Measurements from ENCODE around the gene ABCG4.
"Not testable (repeated sequence)": the region's sequence is repeated elsewhere in the genome, so short reads cannot be mapped to it uniquely, and the experiment has no call there.

The ABCG4 gene

DNA sequence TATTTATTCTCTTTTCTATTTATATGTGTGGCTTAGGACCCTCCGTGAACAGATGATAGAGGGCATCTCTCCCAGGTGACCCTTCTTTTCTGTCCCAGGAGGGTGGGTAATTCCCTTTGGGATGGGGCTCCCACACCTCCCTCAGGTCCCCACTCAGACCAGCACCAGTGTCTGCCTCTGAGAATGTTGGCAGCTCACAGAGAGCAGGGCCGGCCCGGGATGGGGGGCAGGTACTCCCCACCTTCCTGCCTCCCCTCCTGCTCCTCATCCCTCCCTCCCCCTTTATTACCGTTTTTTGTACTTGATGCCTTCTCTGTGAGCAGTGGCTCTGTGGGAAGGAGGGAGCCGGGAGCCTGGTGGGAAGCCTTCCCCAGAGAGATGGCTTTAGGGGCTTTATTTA is 32.3 kb upstream of the ABCG4 start:
- no peak for DNase-seq

DNA sequence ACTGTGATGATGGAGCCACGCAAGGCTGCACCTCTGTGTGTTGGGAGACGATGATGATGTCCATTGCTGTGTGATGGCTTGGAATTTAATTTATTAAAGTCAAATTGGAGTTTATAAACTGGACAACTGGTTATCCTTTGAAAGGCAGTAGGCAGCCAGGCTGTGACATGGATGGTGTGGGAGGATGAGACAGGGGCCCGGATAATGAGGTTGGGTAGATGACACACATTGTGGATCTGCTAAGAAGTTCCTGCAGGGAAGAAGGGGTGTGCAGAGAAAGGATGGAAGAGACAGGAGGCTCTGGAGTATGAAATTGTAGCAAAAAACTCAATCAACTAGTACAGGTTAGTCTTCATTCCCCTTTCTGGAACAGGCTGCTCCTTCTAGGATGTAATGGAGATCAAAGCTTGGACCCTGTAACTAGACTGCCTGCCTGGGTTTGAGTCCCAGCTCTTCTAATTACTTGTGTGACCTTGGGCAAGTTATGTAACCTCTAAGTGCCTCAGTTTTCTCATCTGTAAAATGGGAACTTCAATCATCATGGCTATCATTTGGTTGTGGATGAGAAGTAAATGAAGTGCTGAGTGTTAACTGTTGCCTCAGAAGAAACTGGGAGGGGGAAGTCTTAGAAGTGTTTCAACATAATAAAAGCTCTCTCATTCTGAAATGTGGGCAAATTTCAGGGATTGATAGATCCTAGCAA is 31.7 kb upstream of the ABCG4 start:
- DNase-seq = no peak

DNA sequence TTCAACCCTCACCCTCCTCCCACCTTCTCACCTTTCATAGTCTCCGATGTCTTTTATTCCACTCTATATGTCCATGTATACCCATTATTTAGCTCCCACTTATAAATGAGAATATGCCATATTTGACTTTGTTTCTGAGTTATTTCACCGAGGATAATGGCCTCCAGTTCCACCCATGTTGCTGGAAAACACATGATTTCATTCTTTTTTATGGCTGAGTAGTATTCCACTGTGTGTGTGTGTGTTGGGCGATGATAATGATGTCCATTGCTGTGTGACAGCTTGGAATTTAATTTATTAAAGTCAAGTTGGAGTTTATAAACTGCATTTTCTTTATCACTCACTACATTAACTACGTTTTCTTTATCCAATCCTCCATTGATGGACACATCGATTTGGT is 30.6 kb upstream of the ABCG4 start:
- DNase-seq = no peak

DNA sequence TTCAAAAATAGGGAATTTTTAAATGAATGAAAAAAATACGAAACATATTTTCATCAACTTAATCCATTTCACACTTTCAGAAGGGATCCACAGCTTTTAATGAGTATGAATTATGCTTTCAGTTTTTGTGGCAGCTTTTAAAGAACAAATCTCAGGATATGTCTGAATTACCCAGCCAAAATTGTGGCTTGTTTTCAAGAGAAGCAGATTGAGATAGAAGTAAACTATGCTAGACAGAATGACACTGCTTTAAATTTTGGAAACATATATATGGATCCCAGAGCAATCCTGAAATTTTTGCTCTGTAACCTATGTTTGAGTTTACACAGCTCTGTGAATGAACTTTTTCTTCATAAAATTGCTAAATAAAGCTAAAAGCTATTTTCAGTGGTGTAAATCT is 29.9 kb upstream of the ABCG4 start:
- no peak for DNase-seq

DNA sequence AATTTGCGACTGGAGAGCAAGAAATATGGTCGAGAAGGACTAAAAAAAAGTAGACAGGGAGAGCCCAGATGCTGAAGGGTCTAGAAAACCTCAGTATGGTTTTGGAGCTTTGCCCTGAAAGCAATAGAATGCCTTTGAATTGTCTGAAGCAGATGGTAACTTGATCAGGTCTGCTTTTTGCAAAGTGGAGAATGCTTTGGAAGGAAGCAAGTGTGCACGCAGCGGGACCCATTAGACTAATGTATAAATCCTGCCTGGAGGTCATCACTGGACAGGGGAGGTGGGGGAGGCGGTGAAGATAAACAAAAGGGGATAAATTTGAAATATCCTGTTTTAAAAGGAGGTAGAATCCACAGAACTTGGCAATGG is 28.2 kb upstream of the ABCG4 start:
- no peak for DNase-seq

DNA sequence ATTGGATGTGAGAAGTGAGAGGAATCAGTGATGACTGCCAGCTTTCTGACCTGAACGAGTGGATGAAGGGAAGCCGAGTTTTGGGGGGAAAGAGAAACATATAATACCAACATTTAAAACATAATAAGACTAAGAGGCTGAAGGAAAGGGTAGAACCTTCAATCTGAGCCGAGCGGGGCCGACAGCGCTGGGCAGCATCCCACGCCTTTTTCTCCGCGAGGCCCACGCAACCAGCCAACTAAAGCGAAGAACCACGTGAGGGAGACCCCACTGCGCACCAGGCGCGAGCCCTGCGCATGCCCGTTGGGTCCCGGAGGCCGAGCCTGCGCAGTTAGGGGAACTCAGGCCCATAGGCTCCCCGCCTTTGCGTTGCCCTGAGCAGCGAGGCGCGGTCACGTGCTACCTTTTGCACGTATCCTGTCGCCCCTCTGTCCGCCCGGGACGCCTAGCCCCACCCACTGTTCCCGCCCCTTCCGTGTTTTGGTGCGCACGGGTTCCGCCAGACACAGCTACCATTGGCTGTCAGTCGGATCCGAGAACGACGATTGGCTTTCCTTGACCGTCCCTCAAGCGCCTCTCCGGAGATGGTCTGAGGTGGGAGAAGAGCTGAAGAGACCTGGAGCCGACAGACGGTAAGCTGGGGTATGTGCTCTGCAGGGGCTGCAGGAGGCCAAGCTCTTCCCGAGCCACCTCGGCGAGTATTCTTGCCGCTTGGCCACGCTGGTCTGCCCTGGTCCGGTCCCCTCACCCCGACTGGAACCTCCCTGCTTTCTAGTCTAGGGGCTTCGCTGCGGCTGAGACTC is 27.6 kb upstream of the ABCG4 start, which contains the start of gene HINFP:
Gene HINFP (plus strand): TSS at position 573 of the 803 bp plus-strand sequence. CDS start 5,365 bp downstream, outside the sequence.
- peak; percentile 96 to 99 for DNase-seq

DNA sequence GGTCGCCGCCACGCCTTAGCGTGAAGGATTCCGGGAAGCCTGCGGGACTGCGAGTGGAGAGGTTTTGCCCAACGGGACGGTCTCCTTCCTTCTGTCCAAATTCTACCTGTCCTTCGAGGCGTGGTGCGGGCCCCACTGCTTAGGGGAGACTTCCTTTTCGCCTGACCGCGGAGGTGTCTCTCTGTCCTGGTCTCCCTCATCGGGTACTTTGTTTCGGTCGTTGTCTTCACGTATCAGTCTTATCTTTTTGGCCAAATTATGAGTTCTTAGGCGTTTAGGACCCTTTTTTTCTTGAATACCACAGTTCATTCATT is 27.1 kb upstream of the ABCG4 start:
- DNase-seq = no peak

DNA sequence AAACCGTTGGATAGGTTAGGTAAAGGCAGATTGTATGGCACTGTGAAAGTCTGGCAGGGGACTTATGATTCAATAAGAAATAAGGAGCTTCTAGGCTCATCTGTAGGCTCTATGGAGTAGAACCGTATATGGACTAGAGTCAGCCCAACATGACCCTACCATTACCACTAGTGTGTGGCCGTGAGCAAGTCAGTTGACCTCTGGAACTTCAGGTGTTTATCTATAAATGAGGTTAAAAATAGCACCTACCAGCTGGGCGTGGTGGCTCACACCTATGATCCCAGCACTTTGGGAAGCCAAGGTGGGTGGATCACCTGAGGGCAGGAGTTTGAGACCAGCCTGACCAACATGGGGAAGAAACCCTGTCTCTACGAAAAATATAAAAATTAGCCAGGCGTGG is 23.0 kb upstream of the ABCG4 start:
- no peak for DNase-seq

DNA sequence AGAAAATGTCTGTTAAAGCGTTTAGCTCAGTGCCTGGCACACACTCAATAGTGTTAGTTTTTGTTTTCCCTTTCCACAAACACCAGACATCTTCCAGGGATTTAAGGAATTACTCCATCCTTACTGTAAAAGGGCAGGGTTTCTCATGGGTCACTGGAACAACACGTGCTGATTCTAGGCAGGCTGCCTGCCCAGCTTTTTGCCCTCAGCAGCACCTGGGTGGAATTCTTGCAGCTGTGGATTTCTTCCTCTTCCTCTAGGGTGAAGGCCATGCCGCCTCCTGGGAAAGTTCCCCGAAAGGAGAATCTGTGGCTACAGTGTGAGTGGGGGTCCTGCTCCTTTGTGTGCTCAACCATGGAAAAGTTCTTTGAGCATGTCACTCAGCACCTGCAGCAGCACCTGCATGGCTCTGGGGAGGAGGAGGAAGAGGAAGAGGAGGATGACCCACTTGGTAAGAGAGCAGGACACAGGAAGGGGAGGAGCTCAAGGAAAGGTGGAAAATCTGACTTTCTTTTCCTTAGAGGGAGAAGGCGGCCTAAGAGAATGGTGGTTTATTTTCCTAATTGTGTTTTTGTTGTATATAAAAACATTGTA is 22.1 kb upstream of the ABCG4 start:
- DNase-seq = no peak

DNA sequence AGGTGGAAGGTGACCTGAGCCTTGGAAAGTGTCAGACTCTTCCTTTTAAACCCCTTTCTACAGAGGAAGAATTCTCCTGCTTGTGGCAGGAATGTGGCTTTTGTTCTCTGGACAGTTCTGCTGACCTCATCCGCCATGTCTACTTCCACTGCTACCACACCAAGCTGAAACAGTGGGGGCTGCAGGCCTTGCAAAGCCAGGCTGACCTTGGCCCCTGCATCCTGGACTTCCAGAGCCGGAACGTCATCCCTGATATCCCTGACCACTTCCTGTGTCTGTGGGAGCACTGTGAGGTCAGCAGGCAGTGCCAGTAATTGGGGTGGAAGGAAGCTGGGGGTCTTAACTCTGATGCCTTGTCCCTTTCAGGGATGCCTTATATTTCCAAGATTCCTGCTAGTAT is 18.2 kb upstream of the ABCG4 start:
- no peak for DNase-seq

DNA sequence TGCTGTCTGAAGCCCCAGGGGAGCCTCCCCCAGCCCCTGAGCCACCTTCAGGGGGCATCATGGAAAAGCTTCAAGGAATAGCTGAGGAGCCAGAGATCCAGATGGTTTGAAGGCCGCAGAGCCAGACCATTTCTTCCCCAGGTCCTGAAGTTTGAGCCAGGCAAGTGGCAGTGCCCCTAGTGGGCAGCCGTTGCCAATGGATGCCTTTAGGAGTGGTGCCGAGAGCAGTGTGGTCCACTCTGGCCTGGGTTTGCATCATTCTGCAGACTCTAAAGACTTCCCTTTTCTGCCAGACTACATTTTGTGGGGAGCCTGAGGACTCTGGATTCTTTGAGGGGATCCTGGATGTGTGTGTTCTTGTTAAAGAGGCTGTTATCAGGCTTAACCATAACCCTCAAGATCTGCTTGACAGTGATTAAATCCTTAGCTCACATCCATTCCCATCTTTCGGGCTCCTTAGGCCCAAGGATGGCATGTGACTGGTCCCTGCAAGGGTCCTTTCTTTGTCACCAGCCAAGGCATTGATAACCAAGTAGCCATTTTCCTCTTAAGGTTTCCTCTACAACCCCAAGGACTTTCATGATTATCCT is 14.4 kb upstream of the ABCG4 start:
- DNase-seq = no peak

DNA sequence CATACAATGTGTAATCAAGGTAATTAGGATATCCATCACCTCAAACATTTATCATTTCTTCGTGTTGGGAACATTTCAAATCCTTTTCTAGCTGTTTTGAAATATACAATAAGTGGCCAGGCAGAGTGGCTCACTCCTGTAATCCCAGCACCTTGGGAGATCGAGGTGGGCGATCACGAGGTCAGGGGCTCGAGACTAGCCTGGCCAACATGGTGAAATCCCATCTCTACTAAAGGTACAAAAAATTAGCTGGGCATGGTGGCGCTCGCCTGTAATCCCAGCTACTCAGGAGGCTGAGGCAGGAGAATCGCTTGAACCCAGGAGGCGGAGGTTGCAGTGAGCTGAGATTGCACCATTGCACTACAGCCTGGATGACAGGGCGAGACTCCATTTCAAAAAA is 9.6 kb upstream of the ABCG4 start:
- DNase-seq = not testable (repeated sequence)

DNA sequence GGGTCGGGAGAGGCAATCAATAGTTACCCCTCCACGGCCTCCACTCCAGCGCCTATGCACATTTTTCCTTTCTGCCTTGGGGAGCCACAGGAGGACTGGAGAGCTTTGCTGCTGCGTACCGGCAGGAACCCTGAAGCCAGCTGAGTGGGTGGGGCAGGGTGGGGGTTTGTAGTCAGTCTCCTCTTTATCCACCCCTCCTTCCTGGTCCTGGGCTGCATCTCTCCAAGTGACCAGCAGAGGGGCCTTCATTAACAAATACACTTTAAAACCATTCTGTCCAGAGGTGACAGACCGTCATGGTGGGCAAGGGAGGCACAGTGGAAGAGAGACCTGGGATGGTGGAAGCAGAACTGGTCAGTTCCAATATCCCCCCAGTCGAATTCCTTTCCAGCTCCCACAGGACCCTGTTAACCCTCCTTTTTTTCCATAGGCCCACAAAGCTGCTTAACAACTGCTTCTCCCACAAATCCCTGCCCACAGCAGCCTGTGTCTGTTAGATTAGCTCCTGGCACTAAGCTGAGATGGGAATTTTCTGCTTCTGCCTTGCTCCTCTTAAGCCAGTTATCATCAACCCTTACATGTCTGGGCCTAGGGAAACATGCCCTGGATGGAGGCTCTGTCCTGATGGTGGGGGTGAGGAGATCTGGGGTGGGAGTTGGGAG is 3.9 kb upstream of the ABCG4 start:
- DNase-seq = peak in 1 of 2 experiments; percentile 12

DNA sequence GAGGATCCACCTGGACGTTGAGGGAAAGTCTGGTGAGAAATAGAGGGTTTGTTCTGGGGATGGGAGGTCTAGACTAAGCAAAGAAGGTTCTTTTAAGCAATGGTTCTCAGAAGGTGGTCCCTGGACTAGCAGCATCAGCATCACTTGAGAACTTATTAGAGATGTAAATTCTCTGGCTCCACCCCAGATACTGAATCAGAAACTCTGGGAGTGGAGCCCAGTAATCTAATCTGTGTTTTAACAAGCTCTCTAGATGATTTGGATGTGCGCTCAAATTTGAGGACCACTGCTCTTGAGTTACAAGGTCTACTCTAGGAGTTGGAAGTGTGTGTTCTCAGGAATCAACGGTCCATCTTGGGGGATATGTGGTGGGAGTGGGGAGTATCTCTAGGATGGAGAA is 3.3 kb upstream of the ABCG4 start:
- no peak for DNase-seq

DNA sequence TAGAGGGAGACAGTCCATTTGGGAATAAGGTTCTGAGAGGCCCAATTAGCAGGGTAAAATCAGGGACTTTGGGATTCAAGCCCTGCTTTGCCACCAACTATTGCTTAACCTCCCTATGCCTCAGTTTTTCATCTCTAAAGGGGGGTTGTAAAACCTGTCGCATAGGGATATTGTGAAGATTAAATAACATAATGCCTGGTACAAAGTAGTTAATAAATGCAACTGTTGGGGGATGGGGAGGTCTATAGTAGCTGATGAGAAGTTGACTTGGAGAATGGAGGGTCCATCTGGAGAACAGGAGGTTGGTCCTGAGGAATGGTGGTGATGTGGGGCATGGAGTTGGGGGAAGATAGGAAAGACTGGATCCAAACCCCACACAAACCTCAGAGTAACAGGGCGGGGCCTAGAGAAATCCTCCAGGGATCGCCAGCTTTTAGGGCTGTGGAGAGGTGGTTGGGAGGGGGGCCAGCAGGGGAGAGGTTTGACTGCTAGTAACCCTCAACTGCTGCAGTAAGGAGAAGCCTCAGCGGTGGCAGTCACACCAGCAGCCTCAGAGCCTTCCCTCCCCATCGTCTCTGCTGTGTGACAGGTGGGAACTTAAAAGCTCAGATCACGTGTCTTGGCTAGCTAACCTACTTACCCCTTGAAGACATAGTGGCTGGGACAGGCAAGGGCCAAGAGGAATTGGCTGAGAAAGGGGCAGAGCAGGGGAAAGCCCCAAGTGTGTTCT is 1.1 kb upstream of the ABCG4 start:
- DNase-seq = peak; percentile 33 to 56

DNA sequence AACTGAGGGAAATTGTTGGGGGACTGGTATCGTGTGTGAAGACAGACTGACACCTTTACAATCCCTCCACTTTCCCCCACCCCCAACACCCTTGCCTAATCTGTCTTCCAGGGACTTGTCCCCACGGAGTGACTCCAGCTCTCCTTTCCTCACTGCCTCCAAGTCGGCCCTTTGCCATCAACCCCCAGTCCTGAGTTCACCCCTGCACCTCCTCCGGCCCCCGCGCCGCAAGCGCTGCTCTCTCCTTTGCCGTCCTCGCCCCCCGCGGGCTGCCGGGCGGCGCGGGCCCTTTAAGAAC is 183 bp upstream of the ABCG4 start:
- DNase-seq = no peak

DNA sequence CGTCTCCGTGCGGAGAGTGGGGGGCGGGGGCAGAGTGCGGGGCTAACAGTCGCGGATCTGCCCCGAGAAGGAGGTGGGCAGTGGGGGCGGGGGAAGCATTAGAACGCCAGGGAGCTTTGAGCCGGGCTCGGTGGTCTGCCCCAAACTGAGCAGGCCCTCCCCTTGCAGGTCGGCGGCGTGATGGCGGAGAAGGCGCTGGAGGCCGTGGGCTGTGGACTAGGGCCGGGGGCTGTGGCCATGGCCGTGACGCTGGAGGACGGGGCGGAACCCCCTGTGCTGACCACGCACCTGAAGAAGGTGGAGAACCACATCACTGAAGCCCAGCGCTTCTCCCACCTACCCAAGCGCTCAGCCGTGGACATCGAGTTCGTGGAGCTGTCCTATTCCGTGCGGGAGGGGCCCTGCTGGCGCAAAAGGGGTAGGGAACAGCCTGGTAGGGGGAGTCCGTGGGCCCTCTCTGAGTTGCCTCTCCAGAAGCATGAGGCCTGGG is 979 bp downstream of the ABCG4 start:
- DNase-seq = no peak

DNA sequence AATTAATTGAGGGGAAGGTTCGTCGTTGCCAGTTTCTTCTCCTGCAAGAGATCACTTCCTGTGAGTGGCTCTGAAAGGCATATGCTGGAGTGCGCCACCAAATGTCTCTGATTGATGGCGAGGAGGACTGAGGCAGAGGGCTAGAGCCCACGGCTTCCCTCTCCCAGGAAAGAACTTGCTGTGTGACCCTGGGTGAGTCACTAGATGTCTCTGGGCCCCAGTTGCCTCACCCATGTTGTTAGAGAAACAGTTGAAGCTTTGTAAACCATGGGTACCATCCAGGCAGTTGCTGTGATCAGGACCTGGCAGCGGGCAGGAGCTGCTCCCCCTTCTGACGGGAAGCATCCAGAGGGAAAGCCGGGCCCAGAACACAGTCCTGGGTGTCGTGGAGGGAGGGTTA is 3.2 kb downstream of the ABCG4 start:
- DNase-seq = no peak

DNA sequence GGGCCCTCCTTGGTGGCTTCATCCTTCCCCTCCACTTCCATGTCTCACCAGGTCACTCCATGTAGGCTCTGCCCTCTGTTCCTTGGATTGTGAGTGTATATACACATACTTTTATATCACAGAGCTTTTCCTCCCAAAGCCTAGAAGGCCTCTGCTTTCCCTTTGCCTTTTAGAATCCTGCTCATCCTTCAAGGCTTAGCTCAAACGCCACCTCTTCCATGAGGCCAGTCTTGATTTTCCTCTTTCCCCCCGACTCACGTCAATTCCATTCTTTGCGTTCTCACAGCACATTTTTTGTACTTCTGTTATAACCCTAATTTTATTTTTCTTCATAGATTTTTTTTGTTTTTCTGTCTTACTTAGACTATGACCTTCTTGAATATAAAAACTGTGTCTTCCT is 3.8 kb downstream of the ABCG4 start:
- DNase-seq = no peak

DNA sequence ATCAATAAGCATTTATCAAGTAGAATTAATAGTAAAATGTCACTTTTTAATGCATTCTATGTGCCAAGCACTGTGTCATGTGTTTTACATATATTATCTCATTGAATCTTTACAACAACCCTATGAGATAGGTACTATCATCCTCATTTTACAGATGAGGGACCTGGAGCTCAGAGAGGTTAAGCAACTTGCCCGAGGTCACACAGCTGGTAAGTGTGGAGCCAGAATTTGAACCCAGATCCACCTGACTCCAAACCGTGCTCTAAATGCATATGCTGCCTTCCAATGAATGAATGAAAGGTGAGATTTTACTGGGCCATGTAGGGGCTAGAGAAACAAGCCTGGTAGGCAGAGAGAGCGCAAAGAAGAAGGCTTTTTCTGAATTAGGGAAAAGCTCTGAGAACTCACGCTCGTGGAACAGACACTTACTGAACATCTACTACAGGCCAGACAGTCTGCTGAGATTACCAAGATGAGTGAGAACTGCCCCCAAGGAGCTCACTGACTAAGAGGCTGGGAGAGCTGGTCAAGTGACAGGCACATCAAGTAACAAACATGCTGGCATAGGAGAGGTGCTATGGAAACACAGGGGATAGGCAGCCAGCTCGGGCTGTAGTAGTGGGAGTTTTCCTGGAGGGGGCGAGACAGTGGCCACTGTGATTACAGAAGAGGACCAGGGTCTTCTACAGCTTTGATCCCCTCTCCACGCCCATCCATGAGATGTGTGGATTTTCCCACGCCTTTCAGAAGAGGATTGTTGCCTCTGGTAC is 4.4 kb downstream of the ABCG4 start:
- DNase-seq = no peak

DNA sequence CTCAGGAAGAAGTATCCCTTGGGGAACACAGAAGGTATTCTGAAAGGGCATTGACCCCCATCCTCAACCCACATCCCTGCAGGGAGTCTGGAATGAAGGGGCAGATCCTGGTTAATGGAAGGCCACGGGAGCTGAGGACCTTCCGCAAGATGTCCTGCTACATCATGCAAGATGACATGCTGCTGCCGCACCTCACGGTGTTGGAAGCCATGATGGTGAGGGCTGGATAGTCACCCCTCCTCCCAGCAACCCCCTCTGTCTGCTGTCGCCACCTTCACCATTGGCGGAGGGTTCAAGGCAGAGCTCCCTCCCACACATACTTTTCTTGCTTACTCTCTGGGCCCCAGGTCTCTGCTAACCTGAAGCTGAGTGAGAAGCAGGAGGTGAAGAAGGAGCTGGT is 5.3 kb downstream of the ABCG4 start:
- no peak for DNase-seq
